NCI-H146 treated with DMSO at 0.1 percent for 48 hours (cell line): ENCODE results near the gene CLCN7.
"Not testable (repeated sequence)": the region's sequence is repeated elsewhere in the genome, so short reads cannot be mapped to it uniquely, and the experiment has no call there.

Experiments
- DNase-seq: peaks from one replicate; lab custom pipeline; 2025; ENCODE audit not compliant: unreplicated experiment; lab: John Stamatoyannopoulos, UW

Gene CLCN7

DNA sequence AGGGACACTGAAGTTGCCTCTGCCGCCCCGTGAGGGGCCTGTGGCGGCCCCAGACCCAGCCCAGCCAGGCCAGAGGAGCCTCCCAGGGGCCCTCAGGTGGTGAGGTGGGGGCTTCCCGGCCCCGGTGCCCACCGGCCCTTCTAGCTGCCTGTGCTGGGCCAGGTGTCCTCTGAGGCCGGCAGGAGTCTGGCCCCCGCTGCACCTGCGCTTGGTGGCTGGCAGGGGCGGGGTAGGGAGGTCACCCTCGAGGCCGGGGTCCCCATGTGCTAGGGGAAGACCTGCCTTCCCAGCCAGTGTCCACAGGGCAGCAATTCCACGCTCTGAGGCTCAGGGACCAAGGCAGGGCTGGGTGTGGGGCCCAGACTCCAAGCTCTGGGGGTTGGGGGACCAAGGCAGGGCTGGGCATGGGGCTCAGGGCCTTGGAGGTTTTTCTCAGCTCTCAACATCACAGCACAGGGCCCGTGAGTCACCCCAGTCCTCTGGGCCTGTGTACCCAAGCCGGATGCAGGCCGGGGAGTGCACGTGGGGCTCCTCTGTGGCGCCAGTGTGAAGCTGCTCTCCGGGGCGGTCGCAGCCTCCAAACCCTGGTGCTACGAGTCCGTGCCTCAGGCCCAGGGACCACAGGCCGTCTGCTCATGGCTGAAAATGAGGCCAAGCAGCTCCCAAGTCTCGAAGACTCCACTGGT lies 29.2 kb downstream of the CLCN7 start:
- no peak for DNase-seq

DNA sequence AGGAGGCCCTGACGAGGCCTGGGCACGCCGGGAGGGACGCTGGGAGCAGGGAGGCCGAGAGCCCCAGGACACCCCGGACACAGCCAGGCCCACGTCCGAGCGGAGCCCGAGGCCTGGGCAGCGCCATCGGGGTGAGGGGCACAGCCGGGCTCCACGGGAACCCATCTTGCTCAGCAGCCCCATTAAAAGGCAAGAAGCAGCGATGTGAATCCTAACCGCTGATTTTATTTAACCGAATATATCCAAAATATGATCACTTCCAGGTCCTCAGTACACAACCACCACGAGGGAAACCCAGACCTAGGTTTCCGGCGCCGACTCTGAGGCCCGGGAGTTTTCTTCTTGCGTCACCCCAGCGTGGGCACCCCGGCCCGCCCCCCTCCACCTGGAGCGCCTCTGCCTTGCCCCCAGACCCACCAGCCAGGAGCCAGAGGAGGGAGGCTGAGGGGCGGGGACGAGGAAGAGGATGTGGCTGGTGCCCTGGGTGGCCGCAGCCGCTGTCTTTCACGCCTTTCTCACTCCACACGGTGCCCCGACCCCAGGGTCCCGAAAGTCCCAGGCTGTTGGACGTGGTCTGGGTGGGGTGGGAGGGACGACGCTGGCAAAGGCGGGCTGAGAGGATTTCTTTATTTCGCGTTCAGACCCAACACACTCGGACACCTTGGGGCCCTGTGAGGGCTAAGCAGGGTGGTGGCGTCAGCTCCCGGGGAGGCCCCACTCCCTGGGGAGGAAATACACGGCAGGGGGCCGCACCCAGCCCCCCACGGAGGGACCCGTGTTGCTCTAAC lies 29.9 kb downstream of the CLCN7 start:
- no peak for DNase-seq

- DNase-seq, result no peak
Observed at GRCh38 chr16:1443980-1444729, 30.7 kb downstream of the CLCN7 start, which contains the start of gene CCDC154. Gene CCDC154, minus strand, starts transcription at chr16:1444556. Its CDS starts 234 bp downstream, at chr16:1444322.

GRCh38 chr16:1443403-1443973 lies 31.3 kb downstream of the CLCN7 start:
- no peak for DNase-seq

- no peak for DNase-seq
Observed at GRCh38 chr16:1442697-1443096, 32.1 kb downstream of the CLCN7 start.

GRCh38 chr16:1441391-1441829 lies 33.4 kb downstream of the CLCN7 start:
- DNase-seq, result peak; percentile 36

DNA sequence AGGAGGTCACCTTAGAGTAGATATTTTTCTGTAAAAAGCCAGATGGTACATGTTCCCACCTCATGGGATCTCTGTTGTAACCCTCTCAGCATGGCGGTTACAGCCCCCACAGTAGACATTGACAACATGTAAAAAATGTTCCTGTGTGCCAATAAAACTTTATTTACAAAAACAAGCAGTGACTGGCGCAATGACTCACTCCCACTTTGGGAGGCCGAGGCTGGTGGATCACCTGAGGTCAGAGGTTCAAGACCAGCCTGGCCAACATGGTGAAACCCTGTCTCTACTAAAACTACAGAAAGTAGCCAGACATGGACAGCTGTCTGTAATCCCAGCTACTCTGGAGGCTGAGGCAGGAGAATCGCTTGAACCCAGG lies 35.1 kb downstream of the CLCN7 start:
- not testable (repeated sequence) for DNase-seq

DNA sequence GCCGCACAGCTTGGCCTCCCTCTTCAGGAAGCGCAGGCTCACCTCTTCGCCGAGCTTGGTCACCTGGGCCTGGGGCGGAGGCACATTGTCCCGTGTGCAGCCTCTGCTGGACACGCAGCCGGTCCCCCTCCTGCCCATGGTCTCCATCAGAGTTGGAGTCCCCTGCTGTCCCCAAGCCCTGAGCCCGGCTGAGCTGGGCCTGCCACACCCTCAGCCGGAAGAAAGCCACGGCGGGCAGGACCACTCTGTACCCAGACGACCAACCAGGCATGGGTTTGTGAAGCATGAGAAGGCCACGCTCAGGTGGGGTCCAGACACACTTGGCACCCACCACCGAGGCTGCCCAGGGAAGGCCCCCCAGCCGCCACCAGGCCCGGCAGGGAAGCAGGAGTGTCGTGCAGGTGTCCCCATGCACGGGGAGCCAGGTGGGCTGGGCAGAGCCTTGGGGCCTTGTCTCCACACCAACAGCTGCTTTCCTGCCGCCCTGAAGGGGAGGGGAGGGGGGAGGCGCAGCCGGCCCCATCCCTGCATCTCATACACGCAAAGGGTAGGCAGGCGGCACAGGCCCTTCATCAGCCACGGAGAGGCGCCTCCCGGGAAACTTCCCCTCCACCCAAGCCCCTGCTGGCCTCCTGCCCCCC lies 35.6 kb downstream of the CLCN7 start:
- peak; percentile 62 for DNase-seq

DNA sequence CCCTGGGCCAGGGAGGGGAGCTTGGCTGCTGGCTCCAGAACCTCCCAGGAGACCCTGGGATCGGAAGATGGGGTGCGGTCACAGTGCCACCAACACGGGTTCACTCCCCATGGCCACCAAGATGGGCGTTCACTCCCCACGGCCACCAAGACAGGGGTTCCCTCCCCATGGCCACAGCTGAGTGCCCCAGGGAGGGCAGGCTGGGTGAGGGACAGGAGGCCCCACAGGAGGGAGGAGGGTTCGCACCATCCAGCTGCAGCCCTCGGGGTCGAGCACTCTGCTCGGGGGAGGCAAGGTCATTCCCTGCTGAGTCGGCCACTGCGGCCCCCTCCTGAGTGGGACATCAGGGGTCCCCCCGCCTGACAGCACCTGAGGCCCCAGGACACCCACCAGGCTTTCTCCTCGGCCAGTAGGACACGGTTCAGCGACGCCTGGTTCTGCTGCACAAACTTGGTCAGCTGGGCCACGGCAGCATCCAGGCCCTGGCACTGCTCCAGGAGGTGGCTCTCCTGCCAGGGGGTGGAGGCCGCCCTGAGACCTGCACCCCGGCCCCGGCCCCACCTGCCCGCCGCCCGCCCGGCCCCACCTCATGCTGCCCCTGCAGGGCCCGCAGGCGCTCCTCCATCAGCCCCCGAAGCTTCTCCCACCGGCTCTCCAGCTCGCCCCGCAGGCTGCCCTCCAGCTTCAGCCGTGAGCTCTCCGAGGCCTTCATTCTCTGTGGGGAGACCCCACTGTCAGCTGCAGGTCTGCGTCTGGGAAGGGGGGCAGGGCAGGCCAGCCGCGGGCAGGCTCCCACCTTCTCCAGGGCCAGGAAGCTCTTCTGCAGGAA lies 36.4 kb downstream of the CLCN7 start:
- peak; percentile 49 for DNase-seq

DNA sequence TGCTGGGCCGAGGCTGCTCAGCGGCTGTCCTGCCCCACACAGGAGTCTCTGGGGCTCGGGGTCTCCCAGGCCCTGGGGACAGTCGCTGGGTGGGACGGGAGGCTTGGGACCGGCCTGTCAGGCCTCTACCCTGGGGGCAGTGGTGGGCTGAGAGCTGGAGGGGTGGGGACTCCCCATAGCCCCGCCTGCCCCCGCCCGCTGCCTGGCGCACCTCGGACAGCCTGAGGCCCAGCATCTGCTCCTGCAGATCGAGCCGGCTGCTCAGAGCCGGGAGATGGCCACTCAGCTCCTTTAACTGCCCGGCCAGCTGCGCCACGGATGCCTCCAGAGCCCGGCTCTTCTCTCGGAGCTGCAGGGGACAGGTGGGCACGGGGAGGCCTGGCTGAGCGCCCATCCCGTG lies 37.2 kb downstream of the CLCN7 start:
- no peak for DNase-seq

DNA sequence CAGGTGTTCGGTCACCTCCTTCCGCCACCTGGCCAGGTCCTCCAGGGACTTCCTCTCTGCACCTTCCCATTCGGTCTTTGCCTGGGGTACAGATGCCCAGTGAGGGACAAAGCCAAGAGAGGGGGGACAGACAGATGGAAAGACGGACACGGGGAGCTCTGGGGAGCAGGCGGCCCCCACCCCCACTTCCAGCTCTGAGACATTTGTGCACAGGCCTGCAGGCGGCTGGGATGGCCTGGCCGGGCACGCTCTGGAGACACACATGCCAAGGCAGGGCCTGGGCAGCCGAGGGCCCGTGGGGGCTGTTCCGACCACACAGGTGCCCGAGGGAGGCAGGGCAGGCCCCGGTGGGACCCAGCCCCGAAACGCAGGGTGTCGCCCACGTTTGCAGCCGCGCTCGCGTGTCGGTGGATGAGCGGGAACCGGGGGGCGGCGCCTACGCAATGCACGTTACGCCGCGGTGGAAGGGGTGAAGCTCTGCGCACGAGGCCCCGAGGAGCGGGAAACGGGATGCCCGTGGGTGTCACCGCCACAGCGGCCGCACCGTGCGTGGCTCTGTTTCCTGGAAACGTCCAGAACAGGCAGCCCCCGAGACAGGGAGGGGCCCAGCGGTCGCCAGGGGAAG lies 38.0 kb downstream of the CLCN7 start:
- DNase-seq, result no peak

GRCh38 chr16:1435921-1436697 lies 38.7 kb downstream of the CLCN7 start:
- DNase-seq, result no peak

- no peak for DNase-seq
Observed at GRCh38 chr16:1434644-1435592, 39.9 kb downstream of the CLCN7 start.

DNA sequence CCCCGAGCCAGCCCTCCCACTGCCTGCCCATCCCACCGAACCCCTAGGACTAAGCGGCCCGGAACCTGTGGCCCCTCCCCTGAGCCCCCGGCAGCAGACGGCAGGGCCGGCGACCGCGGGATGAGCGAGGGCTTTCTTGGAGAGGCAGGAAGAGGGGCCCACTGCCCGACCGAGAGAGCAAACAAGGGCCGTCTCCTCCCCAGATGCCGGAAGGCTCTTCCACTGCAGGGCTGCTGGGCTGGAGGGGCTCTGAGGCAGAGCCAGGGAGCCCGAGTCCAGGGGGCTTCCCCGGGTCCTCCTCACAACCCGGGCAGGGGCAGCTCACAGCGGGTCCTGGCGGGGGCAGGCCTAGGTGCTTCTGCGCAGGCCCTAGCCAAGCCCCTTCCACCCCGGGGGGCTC lies 41.1 kb downstream of the CLCN7 start:
- no peak for DNase-seq

DNA sequence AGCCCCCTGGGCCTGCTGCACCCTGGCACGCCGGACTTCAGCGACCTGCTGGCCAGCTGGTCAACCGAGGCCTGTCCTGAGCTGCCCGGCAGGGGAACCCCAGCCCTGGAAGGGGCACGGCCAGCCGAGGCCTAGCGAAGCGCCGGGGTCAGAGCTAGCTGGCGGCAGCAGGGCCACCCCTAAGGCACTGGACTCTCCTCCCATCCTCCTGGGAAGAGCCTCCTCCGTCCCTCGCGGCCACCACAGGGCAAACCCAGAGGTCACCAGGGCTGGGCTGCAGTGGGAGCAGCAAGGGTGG lies 41.6 kb downstream of the CLCN7 start:
- no peak for DNase-seq

GRCh38 chr16:1432388-1433262 lies 42.2 kb downstream of the CLCN7 start:
- DNase-seq, result no peak
